Suprapubic skin (tissue), 4 donors: ENCODE measurements around the gene SUPV3L1.

Experiments used
- CTCF ChIP-seq, 2 donors: fragments of 200-600 bp in 1 of 2; fragments of 450-650 bp in 1 of 2; sonication (generic) in 1 of 2; IDR thresholded peaks; one replicate each; pipeline ENCODE4 v1.5.1; 2016 to 2019; ENCODE audit warnings: antibody characterized with exemption in 2 of 2, mild to moderate bottlenecking in 1 of 2, moderate library complexity in 1 of 2
- POLR2A ChIP-seq, 2 donors: fragments of 450-650 bp; IDR thresholded peaks; one replicate each; pipeline ENCODE4 v1.6.1; 2017; ENCODE audit warnings: antibody characterized with exemption in 2 of 2, mild to moderate bottlenecking in 2 of 2, moderate library complexity in 2 of 2
- POLR2AphosphoS5 ChIP-seq, 3 donors: sonication (generic); formaldehyde crosslinking; IDR thresholded peaks; one replicate each; pipeline ENCODE4 v1.6.1; 2017; ENCODE audit warnings: antibody characterized with exemption in 3 of 3

DNA sequence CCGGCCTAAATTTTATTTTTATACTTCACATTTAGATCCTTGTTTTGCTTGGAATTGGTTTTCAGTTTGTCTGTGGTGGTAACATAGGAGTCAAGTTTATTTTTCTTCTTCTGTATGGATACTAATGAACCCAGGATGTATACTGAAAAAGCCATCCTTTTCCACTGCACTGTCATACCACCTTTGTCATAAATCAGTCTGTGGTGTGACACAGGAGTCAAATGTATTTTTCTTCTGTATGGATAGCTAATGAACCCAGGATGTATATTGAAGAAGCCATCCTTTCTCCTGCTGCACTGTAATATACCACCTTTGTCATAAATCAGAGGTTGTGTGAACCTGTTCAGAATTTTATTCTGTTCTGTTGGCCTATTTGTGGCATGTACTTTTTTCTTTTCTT is 34.7 kb upstream of the SUPV3L1 start:
- TF ChIP-seq CTCF (IDR thresholded peaks at IDR 0.05) (no peak), POLR2A (IDR thresholded peaks at IDR 0.05) (no peak), POLR2AphosphoS5 (IDR thresholded peaks at IDR 0.05) (no peak)
